ENCODE results near the gene CARS2. TPM values are rescaled to one million over a fixed set of nuclear protein-coding genes. Genes with fewer than 3 reads are reported as not detected.

The CARS2 gene
- total and polyA plus RNA-seq, 4 donors = 61.9 to 102 (median 75.0) TPM

DNA sequence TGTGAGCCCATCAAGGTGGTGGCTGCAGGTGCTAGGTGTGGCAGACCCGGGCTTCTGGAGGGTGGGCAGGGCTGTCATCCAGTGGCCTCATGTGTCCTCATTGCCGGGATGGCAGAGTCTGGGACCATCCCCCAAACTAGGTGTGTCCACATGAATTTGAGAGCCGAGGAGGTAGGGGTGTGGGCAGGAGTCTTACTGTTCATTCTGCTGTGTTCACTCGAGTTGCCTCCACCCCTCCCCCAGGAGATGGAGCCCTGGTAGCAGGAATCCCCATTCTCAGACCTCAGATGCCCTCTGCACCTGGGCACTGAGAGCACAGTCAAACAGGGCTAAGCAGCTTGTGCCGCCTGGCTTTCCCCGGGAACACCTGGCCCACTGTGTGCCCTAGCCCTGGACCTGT is 68.2 kb downstream of the CARS2 start:
- no peak overlapping the region for H3K4me3 ChIP-seq
- ATAC-seq (ENCODE audit: insufficient read depth, low FRiP score) (no peak), DNase-seq (no peak)
- 76 to 90% methylated on average over 6 of the region's 6 CpGs for whole genome bisulfite sequencing, 2 donors
- no peak overlapping the region for H3K9ac ChIP-seq (ENCODE audit: insufficient read depth in 1 of 2, low read length in 2 of 2)
- H3K9me3 ChIP-seq (ENCODE audit: control insufficient read depth in 4 of 4, insufficient read depth in 3 of 4, low read length in 3 of 4) = no peaks in the 10 kb centered on the region
- H3K36me3 ChIP-seq (ENCODE audit: control insufficient read depth in 4 of 4, insufficient read depth in 4 of 4, low read length in 4 of 4) = peaks cover 28 to 74% (median 52%) of the 10 kb centered on the region in 4 donors
- no peak overlapping the region for H3K27ac ChIP-seq (ENCODE audit: low read depth in 1 of 2, low read length in 1 of 2)
- H3K4me1 ChIP-seq (ENCODE audit: control insufficient read depth in 5 of 5, insufficient read depth in 5 of 5, low read length in 5 of 5) = peaks cover 0 to 6% (median 0%) of the 10 kb centered on the region in 5 donors
- no peaks in the 10 kb centered on the region for H3K27me3 ChIP-seq (ENCODE audit: control insufficient read depth in 3 of 3, insufficient read depth in 3 of 3, low read length in 2 of 3)
- TF ChIP-seq, protein P1, sequence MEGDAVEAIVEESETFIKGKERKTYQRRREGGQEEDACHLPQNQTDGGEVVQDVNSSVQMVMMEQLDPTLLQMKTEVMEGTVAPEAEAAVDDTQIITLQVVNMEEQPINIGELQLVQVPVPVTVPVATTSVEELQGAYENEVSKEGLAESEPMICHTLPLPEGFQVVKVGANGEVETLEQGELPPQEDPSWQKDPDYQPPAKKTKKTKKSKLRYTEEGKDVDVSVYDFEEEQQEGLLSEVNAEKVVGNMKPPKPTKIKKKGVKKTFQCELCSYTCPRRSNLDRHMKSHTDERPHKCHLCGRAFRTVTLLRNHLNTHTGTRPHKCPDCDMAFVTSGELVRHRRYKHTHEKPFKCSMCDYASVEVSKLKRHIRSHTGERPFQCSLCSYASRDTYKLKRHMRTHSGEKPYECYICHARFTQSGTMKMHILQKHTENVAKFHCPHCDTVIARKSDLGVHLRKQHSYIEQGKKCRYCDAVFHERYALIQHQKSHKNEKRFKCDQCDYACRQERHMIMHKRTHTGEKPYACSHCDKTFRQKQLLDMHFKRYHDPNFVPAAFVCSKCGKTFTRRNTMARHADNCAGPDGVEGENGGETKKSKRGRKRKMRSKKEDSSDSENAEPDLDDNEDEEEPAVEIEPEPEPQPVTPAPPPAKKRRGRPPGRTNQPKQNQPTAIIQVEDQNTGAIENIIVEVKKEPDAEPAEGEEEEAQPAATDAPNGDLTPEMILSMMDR (IDR thresholded peaks at IDR 0.05; ENCODE audit: control extremely low read depth, extremely low read depth) = no peak

DNA sequence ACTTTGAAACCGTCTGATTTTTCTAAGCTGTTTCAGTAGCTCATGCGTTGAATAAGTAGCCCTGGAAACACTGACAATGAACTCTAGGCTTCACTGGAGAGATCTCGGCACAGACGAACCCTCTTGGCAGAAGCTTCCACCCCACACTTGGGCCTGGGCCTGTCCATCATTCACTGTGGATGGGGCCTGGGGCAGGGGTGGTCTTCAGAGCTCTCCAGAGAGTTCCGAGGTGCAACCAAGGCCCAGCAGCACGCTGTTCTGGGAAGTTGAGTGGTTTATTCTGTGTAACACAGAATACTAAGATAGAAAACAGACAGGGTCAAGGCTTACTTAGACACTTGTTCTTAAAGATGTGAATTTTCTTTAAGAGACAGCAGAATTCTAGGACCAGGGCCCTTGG is 68.6 kb downstream of the CARS2 start:
- 93 to 94% methylated on average over 6 of the region's 6 CpGs for WGBS, 2 donors
- peaks cover 28 to 70% (median 51%) of the 10 kb centered on the region in 4 donors for H3K36me3 ChIP-seq (ENCODE audit: control insufficient read depth in 4 of 4, insufficient read depth in 4 of 4, low read length in 4 of 4)

DNA sequence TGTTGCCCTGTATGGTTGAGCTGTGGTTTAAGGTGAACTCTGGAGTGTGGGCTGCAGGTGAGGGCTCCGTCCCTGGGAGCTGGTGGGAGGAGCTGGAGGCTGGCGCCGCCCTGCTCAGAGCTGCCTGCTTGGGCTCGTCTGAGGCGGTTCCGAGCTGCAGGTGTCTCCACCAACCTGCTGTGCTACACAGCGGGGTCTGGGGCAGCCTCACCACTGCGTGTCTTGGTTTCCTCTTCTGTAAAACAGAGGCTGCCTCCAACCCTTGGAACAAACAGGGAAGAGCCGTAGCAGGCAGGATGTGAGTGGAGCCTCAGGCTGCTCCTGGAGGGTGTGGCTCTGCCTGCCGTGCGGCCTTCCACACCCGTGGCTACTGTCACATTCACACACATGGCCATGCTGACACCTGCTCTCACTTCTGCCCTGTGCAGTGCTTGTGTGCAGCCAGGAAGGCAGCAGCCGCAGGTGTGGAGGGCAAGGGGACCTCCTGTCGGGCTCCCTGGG is 69.2 kb downstream of the CARS2 start:
- TF ChIP-seq, protein P1 (IDR thresholded peaks at IDR 0.05; ENCODE audit: control extremely low read depth, extremely low read depth) = no peak
- no peaks in the 10 kb centered on the region for H3K9me3 ChIP-seq (ENCODE audit: control insufficient read depth in 4 of 4, insufficient read depth in 3 of 4, low read length in 3 of 4)
- no peak for ATAC-seq (ENCODE audit: insufficient read depth, low FRiP score)

More for the DNA sequence above, 68.6 kb downstream of the CARS2 start:
- no peak for DNase-seq
- ATAC-seq (ENCODE audit: insufficient read depth, low FRiP score) = no peak
- no peaks in the 10 kb centered on the region for H3K27me3 ChIP-seq (ENCODE audit: control insufficient read depth in 3 of 3, insufficient read depth in 3 of 3, low read length in 2 of 3)
- peaks cover 0 to 4% (median 0%) of the 10 kb centered on the region in 5 donors for H3K4me1 ChIP-seq (ENCODE audit: control insufficient read depth in 5 of 5, insufficient read depth in 5 of 5, low read length in 5 of 5)
- TF ChIP-seq, protein P1 (IDR thresholded peaks at IDR 0.05; ENCODE audit: control extremely low read depth, extremely low read depth) = no peak
- no peak overlapping the region for H3K9ac ChIP-seq (ENCODE audit: insufficient read depth in 1 of 2, low read length in 2 of 2)
- H3K4me3 ChIP-seq = no peak overlapping the region
- no peak overlapping the region for H3K27ac ChIP-seq (ENCODE audit: low read depth in 1 of 2, low read length in 1 of 2)
- H3K9me3 ChIP-seq (ENCODE audit: control insufficient read depth in 4 of 4, insufficient read depth in 3 of 4, low read length in 3 of 4) = no peaks in the 10 kb centered on the region

DNA sequence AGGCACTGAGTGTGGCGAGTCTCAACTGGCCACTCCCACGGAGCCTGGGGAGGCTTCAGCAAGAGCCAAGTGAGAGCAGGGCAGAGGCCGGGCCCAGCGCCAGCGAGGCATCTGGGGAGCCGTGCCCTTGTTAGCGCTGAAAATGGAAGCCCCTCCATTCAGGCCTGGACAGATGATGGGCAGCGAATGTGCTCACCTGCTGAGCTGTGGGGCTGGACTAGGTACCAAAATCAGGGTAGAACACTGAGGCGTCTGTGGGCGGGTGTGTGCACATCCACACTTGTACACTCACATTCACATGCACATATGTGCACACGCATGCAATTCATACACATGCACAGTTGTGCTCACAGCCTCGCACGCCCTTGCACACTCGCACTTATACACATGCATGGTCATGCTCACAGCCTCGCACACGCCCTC is 69.9 kb downstream of the CARS2 start:
- ATAC-seq (ENCODE audit: insufficient read depth, low FRiP score) = no peak

More for the DNA sequence above, 69.2 kb downstream of the CARS2 start:
- no peak for DNase-seq
- Histone ChIP-seq H3K36me3 (ENCODE audit: control insufficient read depth in 4 of 4, insufficient read depth in 4 of 4, low read length in 4 of 4) (peaks cover 28 to 65% (median 51%) of the 10 kb centered on the region in 4 donors), H3K9ac (ENCODE audit: insufficient read depth in 1 of 2, low read length in 2 of 2) (no peak overlapping the region), H3K27me3 (ENCODE audit: control insufficient read depth in 3 of 3, insufficient read depth in 3 of 3, low read length in 2 of 3) (no peaks in the 10 kb centered on the region), H3K4me3 (no peak overlapping the region), H3K4me1 (ENCODE audit: control insufficient read depth in 5 of 5, insufficient read depth in 5 of 5, low read length in 5 of 5) (peaks cover 0 to 4% (median 0%) of the 10 kb centered on the region in 5 donors), H3K27ac (ENCODE audit: low read depth in 1 of 2, low read length in 1 of 2) (no peak overlapping the region)
- 92 to 94% methylated on average over 13 to 14 of the region's 14 CpGs for WGBS, 2 donors

More for the DNA sequence above, 69.9 kb downstream of the CARS2 start:
- TF ChIP-seq, protein P1 (IDR thresholded peaks at IDR 0.05; ENCODE audit: control extremely low read depth, extremely low read depth) = no peak
- Histone ChIP-seq H3K27me3 (ENCODE audit: control insufficient read depth in 3 of 3, insufficient read depth in 3 of 3, low read length in 2 of 3) (no peaks in the 10 kb centered on the region), H3K27ac (ENCODE audit: low read depth in 1 of 2, low read length in 1 of 2) (no peak overlapping the region), H3K36me3 (ENCODE audit: control insufficient read depth in 4 of 4, insufficient read depth in 4 of 4, low read length in 4 of 4) (peaks cover 24 to 58% (median 50%) of the 10 kb centered on the region in 4 donors), H3K4me3 (no peak overlapping the region), H3K4me1 (ENCODE audit: control insufficient read depth in 5 of 5, insufficient read depth in 5 of 5, low read length in 5 of 5) (peaks cover 0 to 3% (median 0%) of the 10 kb centered on the region in 5 donors), H3K9ac (ENCODE audit: insufficient read depth in 1 of 2, low read length in 2 of 2) (no peak overlapping the region), H3K9me3 (ENCODE audit: control insufficient read depth in 4 of 4, insufficient read depth in 3 of 4, low read length in 3 of 4) (no peaks in the 10 kb centered on the region)
- DNase-seq = no peak
- WGBS, 2 donors = 95 to 97% methylated on average over 16 of the region's 16 CpGs

Measured in lung (tissue), 12 donors.